ENCODE results near the gene DCAF5.

The DCAF5 gene

DNA sequence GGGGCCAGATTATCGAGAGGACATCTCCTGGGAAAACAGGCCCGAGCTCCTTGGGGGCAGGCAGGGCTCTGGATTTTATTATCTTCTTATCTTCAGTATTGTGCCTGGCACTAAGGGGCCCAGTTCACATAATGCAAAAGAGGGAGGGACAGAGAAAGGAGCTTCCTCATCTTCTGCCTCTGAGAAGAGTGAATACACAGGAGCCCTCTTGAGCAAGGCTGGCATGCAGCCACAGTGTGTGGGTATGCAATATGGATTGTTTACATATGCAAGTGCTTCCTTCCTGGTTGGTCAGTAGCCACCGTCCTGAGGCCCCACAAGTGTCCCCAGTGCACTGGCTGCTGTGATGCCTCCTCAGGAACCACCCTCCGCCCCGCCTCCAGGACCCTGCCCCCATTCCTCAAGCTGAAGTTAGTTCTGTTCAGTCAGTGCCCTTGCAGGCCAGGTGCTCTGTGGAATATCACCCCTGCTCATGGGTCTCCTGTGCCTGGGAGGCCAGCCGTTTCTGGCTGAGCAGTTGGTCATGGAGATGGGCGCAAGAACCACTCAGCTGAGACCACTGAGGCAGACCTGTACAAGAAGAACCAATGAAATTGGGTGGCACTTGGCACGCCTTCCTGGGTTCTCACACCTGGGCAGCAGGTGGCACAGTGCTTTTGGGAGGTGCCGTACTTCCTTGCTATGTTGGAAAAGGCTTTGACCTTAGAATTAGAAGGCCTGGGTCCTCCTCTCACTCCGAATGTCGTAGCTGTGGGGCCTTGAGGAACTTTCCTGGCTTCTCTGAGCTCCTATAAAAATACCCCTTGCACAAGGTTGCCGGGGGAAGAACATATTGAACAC lies 138.8 kb downstream of the DCAF5 start:
- DNase-seq (ENCODE audit: low read depth in 1 of 2, low spot score in 1 of 2): peak; percentile 88 to 96
- no peaks in the 10 kb centered on the region for H3K27me3 ChIP-seq (ENCODE audit: insufficient read depth, poor library complexity, severe bottlenecking)
- no peak overlapping the region for H3K4me3 ChIP-seq (replicated peaks; ENCODE audit: insufficient read depth, low read length)
- no peak for TF ChIP-seq GABPA (IDR thresholded peaks at IDR 0.05; ENCODE audit: low read depth)
- TF ChIP-seq, protein P1, sequence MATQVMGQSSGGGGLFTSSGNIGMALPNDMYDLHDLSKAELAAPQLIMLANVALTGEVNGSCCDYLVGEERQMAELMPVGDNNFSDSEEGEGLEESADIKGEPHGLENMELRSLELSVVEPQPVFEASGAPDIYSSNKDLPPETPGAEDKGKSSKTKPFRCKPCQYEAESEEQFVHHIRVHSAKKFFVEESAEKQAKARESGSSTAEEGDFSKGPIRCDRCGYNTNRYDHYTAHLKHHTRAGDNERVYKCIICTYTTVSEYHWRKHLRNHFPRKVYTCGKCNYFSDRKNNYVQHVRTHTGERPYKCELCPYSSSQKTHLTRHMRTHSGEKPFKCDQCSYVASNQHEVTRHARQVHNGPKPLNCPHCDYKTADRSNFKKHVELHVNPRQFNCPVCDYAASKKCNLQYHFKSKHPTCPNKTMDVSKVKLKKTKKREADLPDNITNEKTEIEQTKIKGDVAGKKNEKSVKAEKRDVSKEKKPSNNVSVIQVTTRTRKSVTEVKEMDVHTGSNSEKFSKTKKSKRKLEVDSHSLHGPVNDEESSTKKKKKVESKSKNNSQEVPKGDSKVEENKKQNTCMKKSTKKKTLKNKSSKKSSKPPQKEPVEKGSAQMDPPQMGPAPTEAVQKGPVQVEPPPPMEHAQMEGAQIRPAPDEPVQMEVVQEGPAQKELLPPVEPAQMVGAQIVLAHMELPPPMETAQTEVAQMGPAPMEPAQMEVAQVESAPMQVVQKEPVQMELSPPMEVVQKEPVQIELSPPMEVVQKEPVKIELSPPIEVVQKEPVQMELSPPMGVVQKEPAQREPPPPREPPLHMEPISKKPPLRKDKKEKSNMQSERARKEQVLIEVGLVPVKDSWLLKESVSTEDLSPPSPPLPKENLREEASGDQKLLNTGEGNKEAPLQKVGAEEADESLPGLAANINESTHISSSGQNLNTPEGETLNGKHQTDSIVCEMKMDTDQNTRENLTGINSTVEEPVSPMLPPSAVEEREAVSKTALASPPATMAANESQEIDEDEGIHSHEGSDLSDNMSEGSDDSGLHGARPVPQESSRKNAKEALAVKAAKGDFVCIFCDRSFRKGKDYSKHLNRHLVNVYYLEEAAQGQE (IDR thresholded peaks at IDR 0.05; ENCODE audit: insufficient replicate concordance, low read depth): no peak
- no peak for TF ChIP-seq SPI1 (IDR thresholded peaks at IDR 0.05; ENCODE audit: borderline replicate concordance, low read depth)
- TF ChIP-seq POLR2AphosphoS5 (IDR thresholded peaks at IDR 0.05; ENCODE audit: low read depth): peak; percentile 54; the same call in 1 of the 2 replicates
- TF ChIP-seq, protein P2, sequence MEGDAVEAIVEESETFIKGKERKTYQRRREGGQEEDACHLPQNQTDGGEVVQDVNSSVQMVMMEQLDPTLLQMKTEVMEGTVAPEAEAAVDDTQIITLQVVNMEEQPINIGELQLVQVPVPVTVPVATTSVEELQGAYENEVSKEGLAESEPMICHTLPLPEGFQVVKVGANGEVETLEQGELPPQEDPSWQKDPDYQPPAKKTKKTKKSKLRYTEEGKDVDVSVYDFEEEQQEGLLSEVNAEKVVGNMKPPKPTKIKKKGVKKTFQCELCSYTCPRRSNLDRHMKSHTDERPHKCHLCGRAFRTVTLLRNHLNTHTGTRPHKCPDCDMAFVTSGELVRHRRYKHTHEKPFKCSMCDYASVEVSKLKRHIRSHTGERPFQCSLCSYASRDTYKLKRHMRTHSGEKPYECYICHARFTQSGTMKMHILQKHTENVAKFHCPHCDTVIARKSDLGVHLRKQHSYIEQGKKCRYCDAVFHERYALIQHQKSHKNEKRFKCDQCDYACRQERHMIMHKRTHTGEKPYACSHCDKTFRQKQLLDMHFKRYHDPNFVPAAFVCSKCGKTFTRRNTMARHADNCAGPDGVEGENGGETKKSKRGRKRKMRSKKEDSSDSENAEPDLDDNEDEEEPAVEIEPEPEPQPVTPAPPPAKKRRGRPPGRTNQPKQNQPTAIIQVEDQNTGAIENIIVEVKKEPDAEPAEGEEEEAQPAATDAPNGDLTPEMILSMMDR (IDR thresholded peaks at IDR 0.05; ENCODE audit: insufficient read depth, low read length): no peak
- peak overlapping the region; percentile 70 for H3K27ac ChIP-seq (replicated peaks)

- no peak for TF ChIP-seq POLR2AphosphoS5 (IDR thresholded peaks at IDR 0.05; ENCODE audit: low read depth)
- no peak for TF ChIP-seq SPI1 (IDR thresholded peaks at IDR 0.05; ENCODE audit: borderline replicate concordance, low read depth)
- TF ChIP-seq, protein P2 (IDR thresholded peaks at IDR 0.05; ENCODE audit: insufficient read depth, low read length): no peak
- TF ChIP-seq GABPA (IDR thresholded peaks at IDR 0.05; ENCODE audit: low read depth): no peak
- TF ChIP-seq, protein P1 (IDR thresholded peaks at IDR 0.05; ENCODE audit: insufficient replicate concordance, low read depth): no peak
- no peaks in the 10 kb centered on the region for H3K27me3 ChIP-seq (ENCODE audit: insufficient read depth, poor library complexity, severe bottlenecking)
- no peak overlapping the region for H3K27ac ChIP-seq (replicated peaks)
- peak in 1 of 2 experiments; percentile 18 for DNase-seq (ENCODE audit: low read depth in 1 of 2, low spot score in 1 of 2)
- H3K4me3 ChIP-seq (replicated peaks; ENCODE audit: insufficient read depth, low read length): no peak overlapping the region
Measured at GRCh38 chr14:69012256-69012953, 140.5 kb downstream of the DCAF5 start.

GRCh38 chr14:69010648-69011047 lies 142.3 kb downstream of the DCAF5 start:
- no peak overlapping the region for H3K4me3 ChIP-seq (replicated peaks; ENCODE audit: insufficient read depth, low read length)
- H3K27me3 ChIP-seq (ENCODE audit: insufficient read depth, poor library complexity, severe bottlenecking): no peaks in the 10 kb centered on the region
- no peak for TF ChIP-seq POLR2AphosphoS5 (IDR thresholded peaks at IDR 0.05; ENCODE audit: low read depth)
- TF ChIP-seq, protein P1 (IDR thresholded peaks at IDR 0.05; ENCODE audit: insufficient replicate concordance, low read depth): no peak
- no peak for TF ChIP-seq SPI1 (IDR thresholded peaks at IDR 0.05; ENCODE audit: borderline replicate concordance, low read depth)
- TF ChIP-seq GABPA (IDR thresholded peaks at IDR 0.05; ENCODE audit: low read depth): no peak
- TF ChIP-seq, protein P2 (IDR thresholded peaks at IDR 0.05; ENCODE audit: insufficient read depth, low read length): no peak
- H3K27ac ChIP-seq (replicated peaks): no peak overlapping the region
- DNase-seq (ENCODE audit: low read depth in 1 of 2, low spot score in 1 of 2): no peak

Data from HL-60 (cell line).